ENCODE results near the gene RIPOR3. TPM values are rescaled to one million over a fixed set of nuclear protein-coding genes. Genes with fewer than 3 reads are reported as not detected.
"Not testable (repeated sequence)": the region's sequence is repeated elsewhere in the genome, so short reads cannot be mapped to it uniquely, and the experiment has no call there.

RIPOR3 gene
- total and polyA plus RNA-seq, 2 experiments from 2014 or later = 3.0 to 4.8 TPM

- H3K9me3 ChIP-seq (ENCODE audit: low read depth) = no peaks in the 10 kb centered on the region
- H3K4me1 ChIP-seq (ENCODE audit: low read depth) = no peaks in the 10 kb centered on the region
- H3K27me3 ChIP-seq = no peaks in the 10 kb centered on the region
- H3K27ac ChIP-seq = no peak overlapping the region
- no peaks in the 10 kb centered on the region for H3K36me3 ChIP-seq
- TF ChIP-seq, protein P1, sequence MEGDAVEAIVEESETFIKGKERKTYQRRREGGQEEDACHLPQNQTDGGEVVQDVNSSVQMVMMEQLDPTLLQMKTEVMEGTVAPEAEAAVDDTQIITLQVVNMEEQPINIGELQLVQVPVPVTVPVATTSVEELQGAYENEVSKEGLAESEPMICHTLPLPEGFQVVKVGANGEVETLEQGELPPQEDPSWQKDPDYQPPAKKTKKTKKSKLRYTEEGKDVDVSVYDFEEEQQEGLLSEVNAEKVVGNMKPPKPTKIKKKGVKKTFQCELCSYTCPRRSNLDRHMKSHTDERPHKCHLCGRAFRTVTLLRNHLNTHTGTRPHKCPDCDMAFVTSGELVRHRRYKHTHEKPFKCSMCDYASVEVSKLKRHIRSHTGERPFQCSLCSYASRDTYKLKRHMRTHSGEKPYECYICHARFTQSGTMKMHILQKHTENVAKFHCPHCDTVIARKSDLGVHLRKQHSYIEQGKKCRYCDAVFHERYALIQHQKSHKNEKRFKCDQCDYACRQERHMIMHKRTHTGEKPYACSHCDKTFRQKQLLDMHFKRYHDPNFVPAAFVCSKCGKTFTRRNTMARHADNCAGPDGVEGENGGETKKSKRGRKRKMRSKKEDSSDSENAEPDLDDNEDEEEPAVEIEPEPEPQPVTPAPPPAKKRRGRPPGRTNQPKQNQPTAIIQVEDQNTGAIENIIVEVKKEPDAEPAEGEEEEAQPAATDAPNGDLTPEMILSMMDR (IDR thresholded peaks at IDR 0.05; ENCODE audit: low read depth, low read length) = no peak
- no peak for DNase-seq (ENCODE audit: low read depth in 1 of 2, low spot score in 1 of 2)
- H3K4me3 ChIP-seq = no peak overlapping the region
Observed at GRCh38 chr20:50648651-50649050, 42.7 kb downstream of the RIPOR3 start.

GRCh38 chr20:50646483-50646996 is 44.8 kb downstream of the RIPOR3 start:
- H3K4me3 ChIP-seq = no peak overlapping the region
- H3K36me3 ChIP-seq = no peaks in the 10 kb centered on the region
- H3K27ac ChIP-seq = no peak overlapping the region
- H3K9me3 ChIP-seq (ENCODE audit: low read depth) = no peaks in the 10 kb centered on the region
- H3K4me1 ChIP-seq (ENCODE audit: low read depth) = peaks cover 8% of the 10 kb centered on the region
- no peaks in the 10 kb centered on the region for H3K27me3 ChIP-seq
- TF ChIP-seq, protein P1 (IDR thresholded peaks at IDR 0.05; ENCODE audit: low read depth, low read length) = peak; percentile 44
- DNase-seq (ENCODE audit: low read depth in 1 of 2, low spot score in 1 of 2) = peak in 1 of 2 donors; percentile 78

DNA sequence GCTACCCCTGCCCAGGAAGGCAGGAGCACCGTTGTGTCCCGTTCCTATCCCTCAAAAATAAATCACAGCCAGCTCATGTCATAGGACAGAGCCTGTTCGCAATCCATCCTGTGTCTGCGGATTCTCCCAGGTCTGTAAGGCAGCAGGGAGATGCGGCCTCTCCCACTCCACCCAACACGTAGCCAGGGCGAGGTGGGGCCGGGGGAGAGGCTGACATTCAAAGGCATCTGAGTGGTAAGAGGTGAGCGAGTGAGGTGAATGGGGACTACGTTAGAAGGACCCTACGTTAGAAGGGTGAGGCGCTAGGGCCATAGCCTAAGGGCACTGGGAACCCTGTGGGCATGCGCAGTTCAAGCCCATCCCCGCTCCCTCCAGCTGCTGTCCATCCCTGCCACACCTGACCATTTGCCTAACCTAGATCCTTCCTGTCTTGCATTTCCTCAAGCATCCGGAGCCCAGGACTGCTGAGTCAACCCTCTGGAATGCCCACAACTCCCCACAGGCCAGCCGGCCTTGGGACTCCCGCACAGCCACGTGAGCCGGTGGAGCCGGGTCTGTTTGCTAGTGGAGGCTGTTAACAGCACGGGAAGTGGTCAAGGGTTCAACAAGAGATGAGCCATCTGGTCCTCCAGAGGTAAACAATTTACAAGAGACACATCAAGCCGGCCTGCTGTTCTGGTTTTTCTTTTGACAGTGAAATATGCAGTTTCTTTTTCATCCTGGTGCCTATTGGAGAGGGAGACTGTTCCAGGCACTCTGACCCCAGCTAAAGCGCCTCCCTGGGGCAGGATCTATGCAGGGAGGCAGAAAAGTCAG is 45.9 kb downstream of the RIPOR3 start:
- Histone ChIP-seq H3K9me3 (ENCODE audit: low read depth) (no peaks in the 10 kb centered on the region), H3K36me3 (no peaks in the 10 kb centered on the region), H3K4me1 (ENCODE audit: low read depth) (peaks cover 8% of the 10 kb centered on the region), H3K4me3 (no peak overlapping the region), H3K27me3 (no peaks in the 10 kb centered on the region), H3K27ac (peak overlapping the region; percentile 73)
- TF ChIP-seq, protein P1 (IDR thresholded peaks at IDR 0.05; ENCODE audit: low read depth, low read length) = no peak
- DNase-seq (ENCODE audit: low read depth in 1 of 2, low spot score in 1 of 2) = peak; percentile 60 to 99

DNA sequence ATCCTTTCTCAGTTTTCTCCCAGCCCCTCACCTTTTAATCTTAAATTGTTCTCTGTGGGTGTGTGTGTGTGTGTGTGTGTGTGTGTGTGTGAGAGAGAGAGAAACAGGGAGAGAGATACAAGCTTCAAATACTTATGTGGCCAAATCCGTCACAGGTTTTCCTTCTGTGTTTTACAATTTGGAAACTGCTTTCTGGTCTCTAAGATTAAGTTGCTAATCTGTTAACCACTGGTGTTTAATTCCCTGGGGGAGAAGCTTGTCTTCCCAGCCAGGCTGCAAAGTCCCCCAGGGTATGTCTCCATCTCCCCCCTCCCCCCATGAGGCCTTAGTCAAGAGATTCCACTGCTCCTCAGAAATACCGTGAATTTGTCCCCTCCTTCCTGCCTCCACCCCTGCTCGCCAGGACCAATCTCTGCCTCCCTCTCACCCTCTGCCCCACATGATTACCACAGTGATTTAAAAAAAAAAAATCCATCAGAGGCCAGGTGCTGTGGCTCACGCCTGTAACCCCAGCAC is 49.0 kb downstream of the RIPOR3 start:
- peak in 1 of 2 donors; percentile 73 for DNase-seq (ENCODE audit: low read depth in 1 of 2, low spot score in 1 of 2)
- no peak overlapping the region for H3K4me3 ChIP-seq

GRCh38 chr20:50641625-50642287 is 49.6 kb downstream of the RIPOR3 start:
- not testable (repeated sequence) for DNase-seq (ENCODE audit: low read depth in 1 of 2, low spot score in 1 of 2); H3K4me3 ChIP-seq; H3K27me3 ChIP-seq; H3K36me3 ChIP-seq; H3K9me3 ChIP-seq (ENCODE audit: low read depth)
- Histone ChIP-seq H3K27ac (peak overlapping the region; percentile 56), H3K4me1 (ENCODE audit: low read depth) (peaks cover 33% of the 10 kb centered on the region)

More for the DNA sequence above, 49.0 kb downstream of the RIPOR3 start:
- no peaks in the 10 kb centered on the region for H3K36me3 ChIP-seq
- no peaks in the 10 kb centered on the region for H3K27me3 ChIP-seq
- no peaks in the 10 kb centered on the region for H3K9me3 ChIP-seq (ENCODE audit: low read depth)
- H3K4me1 ChIP-seq (ENCODE audit: low read depth) = peaks cover 27% of the 10 kb centered on the region
- peak overlapping the region; percentile 56 for H3K27ac ChIP-seq
- TF ChIP-seq, protein P1 (IDR thresholded peaks at IDR 0.05; ENCODE audit: low read depth, low read length) = no peak

DNA sequence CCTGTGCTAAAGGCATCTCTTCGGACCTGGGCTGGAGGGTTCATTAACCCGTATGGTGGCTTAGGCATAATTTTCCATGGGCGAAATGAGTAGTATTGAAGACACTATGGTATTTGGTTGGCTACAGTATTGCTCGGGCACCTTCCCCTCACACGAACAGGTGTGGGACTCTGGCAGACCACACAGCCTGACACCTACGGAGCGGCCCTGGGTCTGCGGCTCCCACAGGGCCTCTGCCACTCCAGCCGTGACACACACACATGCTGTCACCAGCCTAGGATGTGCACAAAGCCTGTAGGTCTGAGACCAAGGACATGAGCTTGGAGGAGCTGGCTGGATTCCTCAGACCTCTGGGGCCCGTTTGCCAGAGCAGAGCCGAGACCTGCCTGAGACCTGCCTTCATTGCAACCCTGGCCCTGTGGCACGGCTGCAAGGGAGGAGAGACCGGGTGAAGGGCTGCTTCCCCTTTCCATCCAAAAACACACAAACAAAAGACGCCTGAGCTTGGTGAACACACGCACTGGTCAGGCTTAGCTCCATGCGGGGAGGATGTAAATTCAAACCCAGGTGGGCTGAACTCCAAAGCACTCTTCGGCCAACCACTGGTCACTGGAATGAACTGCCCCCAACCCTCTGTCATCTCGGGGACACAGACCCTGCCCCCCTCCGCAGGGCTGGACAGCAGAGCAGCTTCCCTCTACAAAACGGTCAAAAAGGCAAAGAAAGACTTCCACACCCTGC is 51.2 kb downstream of the RIPOR3 start:
- peaks cover 41% of the 10 kb centered on the region for H3K4me1 ChIP-seq (ENCODE audit: low read depth)
- H3K27me3 ChIP-seq; H3K27ac ChIP-seq; H3K9me3 ChIP-seq (ENCODE audit: low read depth); H3K4me3 ChIP-seq; H3K36me3 ChIP-seq; DNase-seq (ENCODE audit: low read depth in 1 of 2, low spot score in 1 of 2): not testable (repeated sequence)

- Histone ChIP-seq H3K27ac (peak overlapping the region; percentile 57), H3K4me1 (ENCODE audit: low read depth) (peaks cover 46% of the 10 kb centered on the region)
- not testable (repeated sequence) for H3K27me3 ChIP-seq; H3K9me3 ChIP-seq (ENCODE audit: low read depth); H3K36me3 ChIP-seq; H3K4me3 ChIP-seq
- DNase-seq (ENCODE audit: low read depth in 1 of 2, low spot score in 1 of 2) = peak in 1 of 2 donors; percentile 84
Observed at GRCh38 chr20:50638015-50638847, 53.1 kb downstream of the RIPOR3 start.

All from cardiac muscle cell (in vitro differentiated cells and primary cell).